ENCODE results near the gene CCDC116.

DNA sequence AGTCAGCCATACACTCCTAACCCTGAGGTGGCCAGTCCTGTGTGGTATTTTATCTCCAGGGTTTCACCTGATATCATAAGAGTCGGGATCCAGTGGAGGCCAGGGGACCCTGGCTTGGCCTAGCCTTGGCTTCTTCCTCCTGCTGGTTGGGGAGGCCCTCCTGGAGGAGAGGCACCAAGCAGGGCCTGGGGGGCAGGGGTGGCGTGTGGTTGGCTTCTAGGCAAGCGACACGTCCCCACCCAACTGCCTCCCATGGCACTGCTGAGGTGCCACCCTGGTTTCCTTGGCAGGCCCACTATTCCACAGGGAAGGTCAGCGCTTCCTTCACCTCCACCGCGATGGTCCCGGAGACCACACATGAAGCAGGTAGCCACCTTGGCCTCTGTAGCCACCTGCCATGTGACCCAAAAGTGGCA, 53.6 kb downstream of the CCDC116 start:
- TF ChIP-seq CTCF (IDR thresholded peaks at IDR 0.05), result no peak
- TF ChIP-seq POLR2A (IDR thresholded peaks at IDR 0.05), result no peak
